Hepatocyte (in vitro differentiated cells): ENCODE data around the gene PAH. TPM values are rescaled to one million over a fixed set of nuclear protein-coding genes. Genes with fewer than 3 reads are reported as not detected.

Experiments
- DNase-seq: peaks from one replicate; pipeline ENCODE4 v3.0.0-alpha.2; 2016; ENCODE audit warnings: low spot score
- H2AFZ ChIP-seq: fragments of 200-600 bp; sonication (generic); 2 replicates; pipeline ENCODE4 v1.6.0; 2016; ENCODE audit warnings: antibody characterized with exemption, mild to moderate bottlenecking
- H3K27ac ChIP-seq: fragments of 200-600 bp; sonication (generic); 2 replicates; pipeline ENCODE4 v1.5.1; 2016; ENCODE audit warnings: mild to moderate bottlenecking
- H3K27me3 ChIP-seq: fragments of 200-600 bp; sonication (generic); 2 replicates; pipeline ENCODE4 v1.6.1; 2016
- H3K36me3 ChIP-seq: fragments of 200-600 bp; sonication (generic); replicated peaks from 2 replicates; pipeline ENCODE4 v1.5.1; 2016; ENCODE audit warnings: low read depth; ENCODE audit not compliant: insufficient read depth
- H3K4me1 ChIP-seq: fragments of 200-600 bp; sonication (generic); 2 replicates; pipeline ENCODE4 v1.5.1; 2016; ENCODE audit warnings: mild to moderate bottlenecking, moderate library complexity; ENCODE audit not compliant: insufficient read depth
- H3K4me2 ChIP-seq: fragments of 200-600 bp; sonication (generic); 2 replicates; pipeline ENCODE4 v1.6.0; 2016
- H3K4me3 ChIP-seq: fragments of 200-600 bp; sonication (generic); 2 replicates; pipeline ENCODE4 v1.5.1; 2016; ENCODE audit warnings: mild to moderate bottlenecking
- H3K79me2 ChIP-seq: fragments of 200-600 bp; sonication (generic); 2 replicates; pipeline ENCODE4 v1.6.0; 2017; ENCODE audit warnings: mild to moderate bottlenecking
- H3K9me2 ChIP-seq: fragments of 200-600 bp; sonication (generic); replicated peaks from 2 replicates; pipeline ENCODE4 v1.6.0; 2017; ENCODE audit warnings: mild to moderate bottlenecking; ENCODE audit not compliant: insufficient read depth
- H3K9me3 ChIP-seq: fragments of 200-600 bp; sonication (generic); 2 replicates; pipeline ENCODE4 v1.5.1; 2016; ENCODE audit warnings: low read depth, mild to moderate bottlenecking
- H4K20me1 ChIP-seq: fragments of 200-600 bp; sonication (generic); 2 replicates; pipeline ENCODE4 v1.6.0; 2016; ENCODE audit warnings: mild to moderate bottlenecking; ENCODE audit not compliant: insufficient read depth, poor library complexity, severe bottlenecking
- EZH2 ChIP-seq: fragments of 200-600 bp; sonication (generic); IDR thresholded peaks from 2 replicates; pipeline ENCODE4 v1.6.1; 2016; ENCODE audit warnings: antibody characterized with exemption, mild to moderate bottlenecking, borderline replicate concordance
- EZH2phosphoT487 ChIP-seq: fragments of 200-600 bp; sonication (generic); IDR thresholded peaks from one replicate; pipeline ENCODE4 v1.6.1; 2018; ENCODE audit warnings: antibody characterized with exemption, mild to moderate bottlenecking, low read depth, moderate library complexity; ENCODE audit not compliant: unreplicated experiment, severe bottlenecking
- WGBS: methylation state at CpG from one replicate; pipeline ENCODE4 v1.1.6; 2016; ENCODE audit warnings: low lambda C conversion rate; ENCODE audit errors: missing lambda C conversion rate; 5-methylcytosine and 5-hydroxymethylcytosine counted together
- polyA plus RNA-seq: library from polyadenylated mRNA; unstranded; fragments of >200 nt; fragmentation: Nextera tagmentation; extraction: Ambion mirVana; gene quantifications from 2 replicates; pipeline ENCODE4 v1.2.1, GENCODE V29; 2016
- total RNA-seq: library from RNA; depleted of rRNA; stranded (reverse); fragments of >200 nt; gene quantifications from 2 replicates; pipeline ENCODE4 v1.2.3, GENCODE V29; 2014
- TF ChIP-seq, protein P1 (sequence below): fragments of 200-600 bp; sonication (generic); IDR thresholded peaks from 2 replicates; pipeline ENCODE4 v1.5.1; 2016; ENCODE audit warnings: antibody characterized with exemption, mild to moderate bottlenecking; ENCODE audit not compliant: poor library complexity

Gene PAH
- total and polyA plus RNA-seq, 2 experiments from 2014 or later = 76.1 to 203 TPM

DNA sequence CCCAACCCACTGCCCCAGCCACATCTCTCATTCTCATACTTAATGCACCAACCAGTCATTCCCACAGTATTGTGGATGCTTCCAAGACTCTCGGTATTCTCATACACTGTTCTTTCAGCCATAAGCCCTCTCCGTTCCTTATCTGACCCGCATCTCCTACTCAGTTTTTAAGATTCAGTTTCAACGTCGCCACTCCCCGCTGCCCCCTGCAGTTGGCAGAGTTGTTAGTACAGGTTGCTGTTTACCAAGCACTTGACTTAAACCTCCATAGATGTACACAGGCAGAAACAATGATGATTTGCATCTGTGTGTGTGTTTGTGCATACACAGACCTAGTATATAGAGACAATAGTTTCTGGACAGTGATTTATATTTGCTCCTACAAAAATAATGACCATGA lies 40.2 kb downstream of the PAH start:
- Histone ChIP-seq H3K9me2 (no peaks in the 10 kb centered on the region), H3K4me1 (no peaks in the 10 kb centered on the region), H3K4me3 (no peak overlapping the region), H3K9me3 (no peaks in the 10 kb centered on the region), H2AFZ (no peak overlapping the region), H4K20me1 (no peaks in the 10 kb centered on the region), H3K27ac (no peak overlapping the region), H3K79me2 (no peaks in the 10 kb centered on the region), H3K36me3 (no peaks in the 10 kb centered on the region), H3K27me3 (no peaks in the 10 kb centered on the region), H3K4me2 (no peak overlapping the region)
- DNase-seq = no peak
- TF ChIP-seq, protein P1, sequence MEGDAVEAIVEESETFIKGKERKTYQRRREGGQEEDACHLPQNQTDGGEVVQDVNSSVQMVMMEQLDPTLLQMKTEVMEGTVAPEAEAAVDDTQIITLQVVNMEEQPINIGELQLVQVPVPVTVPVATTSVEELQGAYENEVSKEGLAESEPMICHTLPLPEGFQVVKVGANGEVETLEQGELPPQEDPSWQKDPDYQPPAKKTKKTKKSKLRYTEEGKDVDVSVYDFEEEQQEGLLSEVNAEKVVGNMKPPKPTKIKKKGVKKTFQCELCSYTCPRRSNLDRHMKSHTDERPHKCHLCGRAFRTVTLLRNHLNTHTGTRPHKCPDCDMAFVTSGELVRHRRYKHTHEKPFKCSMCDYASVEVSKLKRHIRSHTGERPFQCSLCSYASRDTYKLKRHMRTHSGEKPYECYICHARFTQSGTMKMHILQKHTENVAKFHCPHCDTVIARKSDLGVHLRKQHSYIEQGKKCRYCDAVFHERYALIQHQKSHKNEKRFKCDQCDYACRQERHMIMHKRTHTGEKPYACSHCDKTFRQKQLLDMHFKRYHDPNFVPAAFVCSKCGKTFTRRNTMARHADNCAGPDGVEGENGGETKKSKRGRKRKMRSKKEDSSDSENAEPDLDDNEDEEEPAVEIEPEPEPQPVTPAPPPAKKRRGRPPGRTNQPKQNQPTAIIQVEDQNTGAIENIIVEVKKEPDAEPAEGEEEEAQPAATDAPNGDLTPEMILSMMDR = peak; percentile 9
- TF ChIP-seq EZH2 = no peak
- no peak for TF ChIP-seq EZH2phosphoT487
- WGBS = 76% methylated on average over 6 of the region's 6 CpGs

DNA sequence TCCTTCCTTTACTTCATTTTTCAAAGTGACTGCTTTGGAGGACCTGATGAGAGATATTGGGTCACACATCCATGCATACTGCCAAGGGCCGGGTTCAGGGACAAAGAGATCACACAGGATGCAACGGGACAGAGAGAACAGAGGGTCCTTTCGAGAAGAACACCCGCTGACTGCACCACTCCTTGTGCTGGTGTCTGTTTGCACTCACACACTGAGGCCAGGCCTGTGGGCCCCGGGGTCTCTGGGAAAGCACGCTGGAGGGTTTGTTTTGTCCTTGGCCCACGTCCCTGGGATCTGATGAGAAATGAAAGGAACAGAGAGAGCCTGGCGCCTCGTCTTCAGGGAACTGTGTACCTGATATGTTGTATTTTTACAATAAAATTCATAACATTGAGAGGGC lies 42.2 kb downstream of the PAH start:
- no peak for DNase-seq
- H2AFZ ChIP-seq = no peak overlapping the region
- H3K4me1 ChIP-seq = no peaks in the 10 kb centered on the region
- H3K9me3 ChIP-seq = no peaks in the 10 kb centered on the region
- H3K36me3 ChIP-seq = no peaks in the 10 kb centered on the region
- no peaks in the 10 kb centered on the region for H3K9me2 ChIP-seq
- no peak overlapping the region for H3K27ac ChIP-seq
- no peaks in the 10 kb centered on the region for H4K20me1 ChIP-seq
- no peaks in the 10 kb centered on the region for H3K27me3 ChIP-seq
- 80% methylated on average over 9 of the region's 9 CpGs for WGBS
- no peak overlapping the region for H3K4me3 ChIP-seq
- H3K79me2 ChIP-seq = no peaks in the 10 kb centered on the region
- TF ChIP-seq, protein P1 = no peak
- TF ChIP-seq EZH2phosphoT487 (no peak), EZH2 (no peak)
- no peak overlapping the region for H3K4me2 ChIP-seq

DNA sequence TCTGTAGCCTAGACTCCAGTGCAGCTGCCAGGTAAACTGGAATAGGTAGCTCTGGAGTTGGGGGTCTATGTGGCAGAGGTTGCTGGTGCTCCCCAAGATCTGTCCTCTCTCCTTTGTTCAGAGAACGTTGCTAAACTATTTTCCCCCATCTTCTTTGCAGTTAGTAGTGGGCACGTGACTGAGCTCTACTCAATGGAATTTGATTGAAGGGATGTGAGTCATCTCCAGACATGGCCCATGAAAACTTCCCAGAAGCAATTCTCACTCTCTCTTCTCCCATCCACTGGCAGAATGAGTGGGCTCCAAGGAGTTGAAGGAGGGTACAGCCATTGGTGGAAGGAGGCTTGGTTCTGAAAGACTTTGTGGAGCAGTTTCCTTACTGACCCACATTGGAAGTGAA lies 44.0 kb downstream of the PAH start:
- no peaks in the 10 kb centered on the region for H3K79me2 ChIP-seq
- DNase-seq = no peak
- TF ChIP-seq EZH2 (no peak), EZH2phosphoT487 (no peak)
- TF ChIP-seq, protein P1 = no peak

DNA sequence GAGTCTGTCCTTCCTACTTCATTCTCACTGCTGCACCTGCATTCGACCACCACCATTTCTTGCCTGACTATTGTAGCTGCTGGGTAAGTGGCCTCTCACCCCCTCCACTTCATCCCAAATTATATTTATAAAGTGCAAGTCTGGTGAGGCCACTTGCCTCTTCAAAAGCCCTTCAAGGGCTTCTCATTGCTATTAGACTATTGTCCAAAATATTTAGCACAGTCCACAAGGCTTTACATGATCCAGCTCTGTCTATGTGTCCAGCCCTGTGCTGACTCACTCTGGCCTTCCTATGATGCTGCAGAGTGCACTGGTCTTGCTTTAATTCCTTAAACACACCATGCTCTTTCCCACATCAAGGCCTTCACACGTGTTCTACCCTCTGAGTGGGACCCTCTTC lies 46.0 kb downstream of the PAH start:
- Histone ChIP-seq H3K4me2 (no peak overlapping the region), H3K4me3 (no peak overlapping the region), H2AFZ (no peak overlapping the region), H3K27ac (no peak overlapping the region), H3K79me2 (no peaks in the 10 kb centered on the region), H3K9me3 (no peaks in the 10 kb centered on the region), H3K36me3 (no peaks in the 10 kb centered on the region), H4K20me1 (no peaks in the 10 kb centered on the region), H3K27me3 (no peaks in the 10 kb centered on the region), H3K9me2 (no peaks in the 10 kb centered on the region), H3K4me1 (no peaks in the 10 kb centered on the region)
- no peak for DNase-seq
- WGBS = 83% methylated on average over 2 of the region's 2 CpGs
- no peak for TF ChIP-seq EZH2phosphoT487
- TF ChIP-seq EZH2 = no peak
- TF ChIP-seq, protein P1 = no peak

More for the DNA sequence above, 44.0 kb downstream of the PAH start:
- Histone ChIP-seq H2AFZ (no peak overlapping the region), H3K4me2 (no peak overlapping the region), H3K9me2 (no peaks in the 10 kb centered on the region), H4K20me1 (no peaks in the 10 kb centered on the region), H3K27me3 (no peaks in the 10 kb centered on the region), H3K27ac (no peak overlapping the region), H3K4me1 (no peaks in the 10 kb centered on the region), H3K36me3 (no peaks in the 10 kb centered on the region), H3K9me3 (no peaks in the 10 kb centered on the region), H3K4me3 (no peak overlapping the region)
- 77% methylated on average over 2 of the region's 2 CpGs for WGBS
